IMR-90 (cell line): ENCODE results near the gene DCAF5. TPM values are rescaled to one million over a fixed set of nuclear protein-coding genes. Genes with fewer than 3 reads are reported as not detected.

Experiments used
- ATAC-seq: fragments of 200-7000 bp; cut with Tn5 transposase; 2 replicates; pipeline ENCODE4 v1.9.1; 2020; ENCODE audit warnings: low read depth, mild to moderate bottlenecking, moderate library complexity
- BruUV-seq: library from RNA; stranded (reverse); fragments of 400-500 nt; replicated peaks from 2 replicates; lab custom pipeline; 2021; lab: Mats Ljungman, UMichigan
- CTCF ChIA-PET: fragments of 300-600 bp; formaldehyde crosslinking; extraction: SDS; loops from one replicate; lab custom pipeline; 2021; ENCODE audit warnings: antibody characterized with exemption; lab: Yijun Ruan, JAX
- POLR2A ChIA-PET: fragments of 300-600 bp; sonication (Branson Sonifier 250); formaldehyde crosslinking; loops from one replicate; lab custom pipeline; 2022; ENCODE audit warnings: antibody characterized with exemption; ENCODE audit not compliant: unreplicated experiment; lab: Charles Lee
- DNase-seq: peaks from one replicate; pipeline ENCODE4 v3.0.0; 2013
- H2AFZ ChIP-seq: replicated peaks from 2 replicates; pipeline ENCODE3; 2013; ENCODE audit warnings: low read length, mild to moderate bottlenecking; ENCODE audit not compliant: poor library complexity
- H2AK5ac ChIP-seq: 2 replicates; pipeline ENCODE4 v1.6.1; 2013; ENCODE audit warnings: low read depth, low read length, inconsistent platforms
- H2AK9ac ChIP-seq: replicated peaks from 2 replicates; pipeline ENCODE3; 2013; ENCODE audit warnings: mild to moderate bottlenecking, low read depth, low read length, moderate library complexity; ENCODE audit not compliant: poor library complexity
- H2BK120ac ChIP-seq: 2 replicates; pipeline ENCODE4 v1.6.1; 2013; ENCODE audit warnings: low read depth, low read length, inconsistent platforms
- H2BK15ac ChIP-seq: 3 replicates; pipeline ENCODE4 v1.6.1; 2013; ENCODE audit warnings: low read depth, low read length, inconsistent platforms
- H2BK20ac ChIP-seq: 2 replicates; pipeline ENCODE4 v1.6.1; 2013; ENCODE audit warnings: low read depth, mild to moderate bottlenecking, inconsistent platforms, low read length, moderate library complexity
- H2BK5ac ChIP-seq: 2 replicates; pipeline ENCODE4 v1.6.1; 2013; ENCODE audit warnings: mild to moderate bottlenecking, low read depth, low read length, inconsistent platforms; ENCODE audit not compliant: poor library complexity, severe bottlenecking
- H3K14ac ChIP-seq: replicated peaks from 2 replicates; pipeline ENCODE4 v1.6.1; 2013; ENCODE audit warnings: low read depth, low read length, inconsistent platforms
- H3K18ac ChIP-seq: 2 replicates; pipeline ENCODE4 v1.6.1; 2013; ENCODE audit warnings: low read depth, low read length, control low read depth
- H3K23ac ChIP-seq: 2 replicates; pipeline ENCODE4 v1.6.1; 2013; ENCODE audit warnings: low read depth, low read length, inconsistent platforms
- H3K27ac ChIP-seq: 2 replicates; pipeline ENCODE4 v1.5.1; 2013; ENCODE audit warnings: mild to moderate bottlenecking, control low read depth, low read length; ENCODE audit not compliant: insufficient read depth
- H3K27me3 ChIP-seq: 2 replicates; pipeline ENCODE4 v1.6.1; 2013; ENCODE audit warnings: low read length; ENCODE audit not compliant: control insufficient read depth, insufficient read depth
- H3K36me3 ChIP-seq: 2 replicates; pipeline ENCODE4 v1.6.1; 2013; ENCODE audit warnings: low read length, mixed read lengths; ENCODE audit not compliant: control insufficient read depth, insufficient read depth
- H3K4ac ChIP-seq: 2 replicates; pipeline ENCODE4 v1.6.1; 2013; ENCODE audit warnings: low read depth, low read length, inconsistent platforms
- H3K4me1 ChIP-seq: 2 replicates; pipeline ENCODE4 v1.6.1; 2013; ENCODE audit warnings: low read length, mixed read lengths; ENCODE audit not compliant: control insufficient read depth, insufficient read depth
- H3K4me2 ChIP-seq: 2 replicates; pipeline ENCODE4 v1.6.1; 2013; ENCODE audit warnings: low read depth, mild to moderate bottlenecking, control low read depth, low read length, moderate library complexity
- H3K4me3 ChIP-seq: 2 replicates; pipeline ENCODE4 v1.5.1; 2013; ENCODE audit warnings: low read depth, mild to moderate bottlenecking, control low read depth, low read length, moderate library complexity; ENCODE audit not compliant: insufficient read depth
- H3K56ac ChIP-seq: 2 replicates; pipeline ENCODE4 v1.6.1; 2013; ENCODE audit warnings: low read length, inconsistent platforms; ENCODE audit not compliant: insufficient read depth; ENCODE audit errors: extremely low read depth
- H3K79me1 ChIP-seq, 2 experiments: 2 replicates each; pipeline ENCODE4 v1.6.1; 2013; ENCODE audit warnings: low read length in 2 of 2, inconsistent platforms in 1 of 2, low read depth in 1 of 2
- H3K9ac ChIP-seq: 2 replicates; pipeline ENCODE4 v1.6.1; 2013; ENCODE audit warnings: low read depth, low read length, control low read depth
- H3K9me1 ChIP-seq: 2 replicates; pipeline ENCODE4 v1.6.1; 2013; ENCODE audit warnings: low read length, inconsistent platforms; ENCODE audit not compliant: insufficient read depth
- H3K9me3 ChIP-seq: 2 replicates; pipeline ENCODE4 v1.6.1; 2013; ENCODE audit warnings: low read length; ENCODE audit not compliant: control insufficient read depth, insufficient read depth
- H4K20me1 ChIP-seq: 2 replicates; pipeline ENCODE4 v1.6.1; 2013; ENCODE audit warnings: low read length, inconsistent platforms; ENCODE audit not compliant: insufficient read depth
- H4K5ac ChIP-seq: 2 replicates; pipeline ENCODE4 v1.6.1; 2013; ENCODE audit warnings: mild to moderate bottlenecking, low read depth, low read length, control low read depth
- H4K8ac ChIP-seq, 2 experiments: 2 replicates each; pipeline ENCODE4 v1.6.1; 2013; ENCODE audit warnings: low read depth in 2 of 2, low read length in 2 of 2, control low read depth in 1 of 2, inconsistent platforms in 1 of 2
- H4K91ac ChIP-seq: 2 replicates; pipeline ENCODE4 v1.6.1; 2013; ENCODE audit warnings: low read depth, low read length, inconsistent platforms; ENCODE audit not compliant: insufficient read depth
- BHLHE40 ChIP-seq: fragments of 150-350 bp; IDR thresholded peaks from 2 replicates; pipeline ENCODE4 v1.6.1; 2016; ENCODE audit warnings: mild to moderate bottlenecking, low read depth, low read length
- CHD1 ChIP-seq: IDR thresholded peaks from 2 replicates; pipeline ENCODE4 v1.6.1; 2012; ENCODE audit warnings: low read depth, low read length, improper control_type of control experiment
- FOS ChIP-seq: fragments of 150-350 bp; IDR thresholded peaks from 2 replicates; pipeline ENCODE4 v1.6.1; 2016; ENCODE audit warnings: low read depth, low read length
- MAFK ChIP-seq: IDR thresholded peaks from 2 replicates; pipeline ENCODE4 v1.6.1; 2012; ENCODE audit warnings: low read depth, low read length, improper control_type of control experiment
- MXI1 ChIP-seq: IDR thresholded peaks from 2 replicates; pipeline ENCODE4 v1.6.1; 2012; ENCODE audit warnings: low read depth, mild to moderate bottlenecking, low read length, moderate library complexity, borderline replicate concordance
- RAD21 ChIP-seq: IDR thresholded peaks from 2 replicates; pipeline ENCODE4 v1.6.1; 2012; ENCODE audit warnings: low read length, improper control_type of control experiment
- RFX5 ChIP-seq: IDR thresholded peaks from 2 replicates; pipeline ENCODE4 v1.8.0; 2012; ENCODE audit warnings: low read depth, mild to moderate bottlenecking, low read length, moderate library complexity
- SMC3 ChIP-seq: fragments of 150-350 bp; IDR thresholded peaks from 2 replicates; pipeline ENCODE4 v1.6.1; 2016; ENCODE audit warnings: low read depth, mild to moderate bottlenecking, antibody characterized with exemption, low read length, moderate library complexity
- WGBS, 2 experiments: methylation state at CpG; one replicate each; pipeline versions ENCODE4 v1.1.5 to v1.1.7; 2013; ENCODE audit warnings: missing lambda C conversion rate in 2 of 2; ENCODE audit not compliant: insufficient read length in 1 of 2; ENCODE audit errors: extremely low coverage in 2 of 2; 5-methylcytosine and 5-hydroxymethylcytosine counted together
- dilution Hi-C: fragments of 300-500 bp; cut with HindIII; formaldehyde crosslinking; loops from one replicate; pipeline ENCODE4 v1.14.3; 2018; ENCODE audit warnings: low sequenced_read_pairs; ENCODE audit not compliant: unreplicated experiment
- in situ Hi-C: fragments of 300-500 bp; cut with MboI; formaldehyde crosslinking; loops from 3 replicates; pipeline ENCODE4 v1.14.3; 2019; ENCODE audit warnings: low sequenced_read_pairs, inconsistent platforms, mixed read lengths
- intact Hi-C: fragments of 100-400 bp; cut with micrococcal nuclease; formaldehyde crosslinking; loops from 2 replicates; pipeline ENCODE4 v1.10.0; 2022
- polyA plus RNA-seq, 3 experiments: library from polyadenylated mRNA; depleted of rRNA; stranded (reverse); fragments of >200 nt; gene quantifications; 2 replicates each; pipeline ENCODE4 v1.2.3, GENCODE V29; 2012; ENCODE audit warnings: low replicate concordance in 1 of 3
- total RNA-seq: library from RNA; depleted of rRNA; stranded (reverse); fragments of >200 nt; gene quantifications from 2 replicates; pipeline ENCODE4 v1.2.3, GENCODE V29; 2012
- TF ChIP-seq, protein P1 (sequence below): fragments of 150-350 bp; IDR thresholded peaks from 2 replicates; pipeline ENCODE4 v1.6.1; 2016; ENCODE audit warnings: low read depth, mild to moderate bottlenecking, low read length, moderate library complexity, borderline replicate concordance
- TF ChIP-seq, protein P2 (sequence below): conservative IDR thresholded peaks from 2 replicates; pipeline ENCODE4 v1.5.1; 2012; ENCODE audit warnings: mild to moderate bottlenecking, low read depth, low read length, improper control_type of control experiment

Gene DCAF5
- total and polyA plus RNA-seq, 2 of the 4 experiments (the other 2 are of a cell fraction), result 17.6 to 30.4 TPM

DNA sequence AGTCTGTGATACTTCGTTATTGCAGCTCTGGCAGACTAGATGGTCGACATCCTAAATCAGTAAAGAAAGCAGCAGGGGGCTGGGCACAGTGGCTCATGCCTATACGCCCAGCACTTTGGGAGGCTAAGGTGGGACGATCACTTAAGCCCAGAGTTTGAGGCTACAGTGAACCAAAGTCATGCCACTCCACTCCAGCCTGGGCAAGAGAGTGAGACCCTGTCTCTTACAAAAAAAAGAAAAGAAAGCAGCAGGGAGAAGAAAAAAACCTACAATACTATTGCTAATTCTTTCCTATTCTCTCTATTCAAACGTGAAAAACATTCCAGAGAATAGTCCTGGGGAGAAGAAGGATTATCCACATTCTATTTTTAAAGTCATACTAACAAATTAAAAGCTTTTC, 79.5 kb downstream of the DCAF5 start:
- Histone ChIP-seq H4K8ac (no peak overlapping the region), H3K14ac (no peak overlapping the region), H3K79me1 (peaks cover 12 to 48% of the 10 kb centered on the region in 2 experiments), H4K91ac (no peak overlapping the region), H3K36me3 (peaks cover 17% of the 10 kb centered on the region), H3K9ac (no peak overlapping the region), H3K4me3 (no peak overlapping the region), H3K56ac (no peak overlapping the region), H2BK20ac (no peak overlapping the region), H2BK15ac (no peak overlapping the region), H2BK120ac (no peak overlapping the region), H2AK5ac (no peak overlapping the region), H3K4me2 (no peak overlapping the region), H3K9me3 (no peaks in the 10 kb centered on the region), H3K27ac (no peak overlapping the region), H3K27me3 (no peaks in the 10 kb centered on the region), H4K5ac (no peak overlapping the region), H3K4me1 (peaks cover 12% of the 10 kb centered on the region), H4K20me1 (no peaks in the 10 kb centered on the region), H2AK9ac (no peak overlapping the region), H3K18ac (no peak overlapping the region), H3K23ac (no peak overlapping the region), H2BK5ac (no peak overlapping the region), H3K9me1 (peaks cover 19% of the 10 kb centered on the region), H3K4ac (no peak overlapping the region), H2AFZ (no peak overlapping the region)
- POLR2A ChIA-PET, result interaction anchor here (1.0 kb wide), 1 partner anchor 95 kb away, joined by 4 read pairs; no protein-coding TSS in a partner anchor
- 100% methylated on average over 1 of the region's 5 CpGs; no CpG with 5 or more reads in 1 of the 2 experiments for WGBS, 2 experiments
- in situ Hi-C loops (no loop called here), dilution Hi-C loops (no loop called here), intact Hi-C loops (no loop called here)
- CTCF ChIA-PET, result no interaction called here
- no peak for TF ChIP-seq MAFK
- no peak for TF ChIP-seq RAD21
- no peak for TF ChIP-seq MXI1
- TF ChIP-seq, protein P1, sequence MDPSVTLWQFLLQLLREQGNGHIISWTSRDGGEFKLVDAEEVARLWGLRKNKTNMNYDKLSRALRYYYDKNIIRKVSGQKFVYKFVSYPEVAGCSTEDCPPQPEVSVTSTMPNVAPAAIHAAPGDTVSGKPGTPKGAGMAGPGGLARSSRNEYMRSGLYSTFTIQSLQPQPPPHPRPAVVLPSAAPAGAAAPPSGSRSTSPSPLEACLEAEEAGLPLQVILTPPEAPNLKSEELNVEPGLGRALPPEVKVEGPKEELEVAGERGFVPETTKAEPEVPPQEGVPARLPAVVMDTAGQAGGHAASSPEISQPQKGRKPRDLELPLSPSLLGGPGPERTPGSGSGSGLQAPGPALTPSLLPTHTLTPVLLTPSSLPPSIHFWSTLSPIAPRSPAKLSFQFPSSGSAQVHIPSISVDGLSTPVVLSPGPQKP, result no peak
- no peak for TF ChIP-seq FOS
- TF ChIP-seq BHLHE40, result no peak
- no peak for TF ChIP-seq SMC3
- no peak for TF ChIP-seq RFX5
- TF ChIP-seq CHD1, result no peak
- TF ChIP-seq, protein P2, sequence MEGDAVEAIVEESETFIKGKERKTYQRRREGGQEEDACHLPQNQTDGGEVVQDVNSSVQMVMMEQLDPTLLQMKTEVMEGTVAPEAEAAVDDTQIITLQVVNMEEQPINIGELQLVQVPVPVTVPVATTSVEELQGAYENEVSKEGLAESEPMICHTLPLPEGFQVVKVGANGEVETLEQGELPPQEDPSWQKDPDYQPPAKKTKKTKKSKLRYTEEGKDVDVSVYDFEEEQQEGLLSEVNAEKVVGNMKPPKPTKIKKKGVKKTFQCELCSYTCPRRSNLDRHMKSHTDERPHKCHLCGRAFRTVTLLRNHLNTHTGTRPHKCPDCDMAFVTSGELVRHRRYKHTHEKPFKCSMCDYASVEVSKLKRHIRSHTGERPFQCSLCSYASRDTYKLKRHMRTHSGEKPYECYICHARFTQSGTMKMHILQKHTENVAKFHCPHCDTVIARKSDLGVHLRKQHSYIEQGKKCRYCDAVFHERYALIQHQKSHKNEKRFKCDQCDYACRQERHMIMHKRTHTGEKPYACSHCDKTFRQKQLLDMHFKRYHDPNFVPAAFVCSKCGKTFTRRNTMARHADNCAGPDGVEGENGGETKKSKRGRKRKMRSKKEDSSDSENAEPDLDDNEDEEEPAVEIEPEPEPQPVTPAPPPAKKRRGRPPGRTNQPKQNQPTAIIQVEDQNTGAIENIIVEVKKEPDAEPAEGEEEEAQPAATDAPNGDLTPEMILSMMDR, result no peak
- DNase-seq (no peak), ATAC-seq (no peak)
- no TSS peak for BruUV-seq
